Suppressor macrophage treated with lipopolysaccharide for 1 hour (primary cell): Measurements from ENCODE around the gene VEZT.
A peak's percentile ranks its signal among the peaks of the same experiment; 100 is the strongest.

Source experiments
- DNase-seq, 3 donors: peaks; one replicate each; pipeline ENCODE4 v3.0.0-alpha.2; 2020 to 2022

Gene VEZT

DNA sequence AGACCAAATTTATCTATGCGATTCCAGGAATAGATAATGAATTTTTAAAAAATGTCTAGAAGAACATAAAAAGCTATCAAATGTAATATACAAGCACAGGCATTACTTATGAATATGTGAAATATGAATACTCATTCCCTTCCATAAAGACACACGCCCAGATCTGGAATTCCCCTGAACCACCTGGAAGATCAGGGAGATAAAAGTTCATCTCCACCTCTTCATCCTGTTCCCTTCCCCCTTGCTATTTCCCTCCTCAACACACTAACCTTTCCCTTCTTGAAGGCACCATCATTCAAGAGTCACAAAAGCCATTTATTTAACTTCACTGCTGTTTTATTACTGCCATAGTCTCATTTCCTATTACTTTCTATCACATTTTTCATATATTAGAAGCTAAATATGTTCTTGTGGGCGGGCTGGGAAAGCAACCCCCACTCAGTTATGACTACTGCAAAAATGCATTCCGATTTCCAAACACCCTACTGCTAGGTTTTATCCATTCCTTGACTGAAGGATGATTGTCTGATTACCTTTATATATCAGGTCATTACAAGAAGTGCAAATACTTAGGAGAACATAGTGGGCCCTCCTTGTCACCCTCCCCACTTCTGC, 16.4 kb upstream of the VEZT start:
- no peak for DNase-seq

DNA sequence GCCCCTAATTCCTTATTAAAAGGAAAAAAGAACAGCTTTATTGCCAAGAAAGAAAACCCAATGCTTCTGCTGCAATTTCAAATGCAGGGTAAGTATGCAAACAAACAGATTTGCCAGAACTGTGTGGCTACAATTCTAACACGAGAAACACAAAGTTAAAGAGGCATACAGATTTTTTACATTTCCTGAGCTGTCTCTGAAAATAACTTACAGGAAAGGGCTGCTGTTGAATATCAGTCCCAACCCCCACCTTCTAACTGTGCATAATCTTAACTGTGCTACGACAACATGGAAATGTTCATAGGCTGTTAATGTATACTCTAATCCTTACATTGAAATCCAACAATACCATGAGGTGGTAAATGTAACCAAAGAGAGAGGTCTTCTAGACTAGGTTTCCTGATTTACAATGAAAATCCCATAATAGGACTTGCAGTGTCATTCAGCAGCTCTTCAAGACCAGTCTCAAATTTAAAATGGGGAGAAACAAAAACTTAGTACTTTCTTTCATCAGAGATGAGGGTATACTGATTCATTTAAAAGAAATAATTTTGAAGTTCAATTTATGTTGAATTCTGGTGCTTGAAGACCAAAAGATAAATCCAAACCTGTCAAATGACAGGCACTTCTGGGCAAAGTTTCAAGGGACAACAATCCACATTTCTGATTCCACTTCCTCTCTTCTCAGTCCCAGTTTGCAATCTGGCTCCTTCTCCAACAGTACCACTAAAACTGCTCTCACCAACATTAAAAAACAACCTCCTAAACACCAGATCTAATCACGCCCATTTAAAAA, 14.7 kb upstream of the VEZT start:
- no peak for DNase-seq

GRCh38 chr12:95203487-95204030, 14.0 kb upstream of the VEZT start:
- peak; percentile 18 to 55 (median 35) for DNase-seq

GRCh38 chr12:95204141-95204866, 13.3 kb upstream of the VEZT start:
- DNase-seq, result peak; percentile 74 to 83 (median 80)

DNA sequence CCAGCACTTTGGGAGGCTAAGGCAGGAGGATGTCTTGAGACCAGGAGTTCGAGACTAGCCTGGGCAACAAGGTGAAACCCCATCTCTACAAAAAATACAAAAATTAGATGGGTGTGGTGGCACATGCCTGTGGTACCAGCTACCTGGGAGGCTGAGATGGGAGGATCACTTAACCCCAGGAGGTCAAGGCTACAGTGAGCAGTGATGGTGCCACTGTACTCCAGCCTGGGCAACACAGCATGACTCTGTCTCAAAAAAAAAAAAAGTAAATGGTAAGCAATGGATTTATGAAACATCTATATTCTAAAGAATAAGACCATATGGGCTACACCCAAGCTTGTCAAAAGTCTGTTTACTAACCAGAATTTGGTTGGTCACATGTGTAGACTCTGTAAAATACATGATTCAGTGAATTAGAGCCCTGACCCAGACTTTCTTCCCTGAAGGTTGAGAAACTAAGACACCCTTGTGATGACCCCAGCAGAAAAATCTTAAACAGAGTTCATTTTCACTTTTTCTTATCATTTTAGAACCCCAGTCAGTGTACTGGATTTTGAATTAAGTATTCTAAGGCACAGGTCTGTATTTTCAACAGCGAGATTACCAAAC, 12.5 kb upstream of the VEZT start:
- peak in 2 of 3 donors; percentile 13 to 36 for DNase-seq

DNA sequence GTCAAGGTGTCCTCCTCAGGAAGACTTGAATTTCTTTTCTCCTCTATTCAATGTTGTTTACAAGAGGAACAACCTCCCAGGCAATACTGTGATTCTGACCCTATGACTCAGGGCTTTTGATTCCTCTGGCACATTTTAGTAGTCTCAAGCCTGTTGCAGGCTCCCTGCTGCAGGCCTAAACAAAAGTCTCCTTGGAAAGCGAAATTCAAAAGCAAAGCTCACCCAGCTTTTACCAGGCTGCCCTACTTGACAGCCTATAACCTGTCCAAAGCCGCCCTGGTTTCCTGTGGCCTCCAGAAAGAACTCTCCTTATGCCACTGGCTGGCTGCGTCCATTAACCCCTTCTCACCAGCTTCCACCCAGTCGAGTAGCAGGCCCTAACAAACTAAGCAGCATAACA, 11.9 kb upstream of the VEZT start:
- peak; percentile 63 to 82 (median 75) for DNase-seq

DNA sequence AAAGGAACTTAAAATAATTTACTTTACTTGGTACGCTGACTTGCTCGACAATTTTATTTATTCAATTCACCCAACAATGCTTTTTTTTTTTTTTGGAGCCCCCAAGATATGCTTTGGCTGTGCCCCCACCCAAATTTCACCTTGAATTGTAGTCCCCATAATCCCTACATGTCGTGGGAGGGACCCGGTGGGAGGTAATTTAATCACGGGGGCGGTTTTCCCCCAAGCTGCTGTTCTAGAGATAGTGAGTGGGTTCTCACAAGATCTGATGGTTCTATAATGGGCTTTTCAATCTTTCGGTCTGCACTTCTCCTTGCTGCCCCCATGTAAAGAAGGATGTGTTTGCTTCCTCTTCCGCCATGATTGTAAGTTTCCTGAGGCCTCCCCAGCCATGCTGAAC, 10.7 kb upstream of the VEZT start:
- DNase-seq, result no peak

- no peak for DNase-seq
Observed at GRCh38 chr12:95207407-95207806, 10.2 kb upstream of the VEZT start.

- no peak for DNase-seq
Observed at GRCh38 chr12:95208678-95209077, 8.9 kb upstream of the VEZT start.

- peak; percentile 61 to 92 (median 92) for DNase-seq
Observed at GRCh38 chr12:95212586-95212985, 5.0 kb upstream of the VEZT start.

DNA sequence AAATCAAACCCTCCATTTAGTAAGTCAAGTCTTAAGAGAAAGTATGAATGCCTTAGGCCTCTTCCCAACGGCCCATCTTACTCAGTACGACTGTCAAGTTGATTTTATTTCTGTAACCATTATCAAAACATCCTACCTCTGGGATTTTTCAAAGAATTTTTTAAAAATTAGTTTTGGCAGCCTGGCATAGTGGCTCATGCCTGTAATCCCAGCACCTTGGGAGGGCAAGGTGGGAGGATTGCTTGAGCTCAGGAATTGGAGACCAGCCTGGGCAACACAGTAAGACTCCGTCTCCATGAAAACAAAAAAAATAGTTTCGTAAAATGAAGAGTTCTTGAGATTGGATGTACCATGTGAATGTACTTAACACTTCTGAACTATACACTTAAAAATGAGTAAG, 4.5 kb upstream of the VEZT start:
- DNase-seq, result no peak

GRCh38 chr12:95213928-95214327, 3.7 kb upstream of the VEZT start:
- DNase-seq, result no peak

DNA sequence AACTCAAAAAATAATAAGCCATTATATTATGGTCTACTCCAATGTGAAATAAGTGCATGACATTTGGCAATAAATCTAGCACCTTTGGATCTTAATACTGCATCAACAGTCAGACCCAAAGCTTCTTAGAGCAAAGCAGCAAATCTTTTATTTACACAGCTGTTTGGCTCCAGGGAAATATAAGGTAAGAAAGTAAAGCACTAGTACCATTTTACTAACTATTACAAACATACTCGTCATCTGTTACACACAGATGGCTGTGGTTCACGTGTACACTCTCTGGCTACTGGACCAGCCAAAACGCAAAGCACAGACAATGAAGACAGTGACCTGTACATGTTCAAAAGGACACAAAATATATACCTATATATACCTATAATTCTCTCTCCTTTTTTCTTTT, 3.1 kb upstream of the VEZT start:
- no peak for DNase-seq

- peak; percentile 42 to 75 (median 74) for DNase-seq
Observed at GRCh38 chr12:95215949-95216348, 1.7 kb upstream of the VEZT start.

DNA sequence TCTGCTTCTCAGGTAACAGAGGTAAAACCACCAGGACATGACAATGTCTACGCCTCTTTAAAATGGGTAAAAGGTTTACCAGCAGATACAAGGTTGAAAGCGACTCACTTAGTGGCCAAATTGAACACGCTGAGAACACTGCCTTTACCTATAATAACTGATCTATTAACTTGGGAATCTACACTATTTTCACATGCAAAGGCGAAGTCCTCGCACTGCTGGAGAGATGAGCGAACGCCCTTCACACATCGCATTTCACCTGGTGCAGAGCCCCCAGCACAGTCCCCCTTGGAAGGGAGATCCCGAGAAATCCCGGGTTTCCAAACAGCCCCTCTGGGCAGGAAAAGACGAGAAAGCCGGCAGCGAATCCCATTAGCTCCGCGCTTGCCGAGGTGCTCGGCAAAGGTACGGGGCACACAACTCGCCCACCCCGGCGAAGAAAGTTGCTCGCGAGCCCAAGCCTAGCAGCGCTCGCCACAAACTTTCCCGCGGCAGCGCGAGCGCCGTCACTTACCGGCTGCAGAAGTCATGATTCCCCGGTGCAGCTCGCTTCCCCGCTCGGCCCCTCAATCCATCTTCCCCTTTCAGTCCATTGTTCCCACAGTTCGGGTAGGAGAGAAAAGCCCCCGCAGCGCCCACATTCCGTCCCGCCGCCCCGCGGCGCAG, 763 bp upstream of the VEZT start:
- no peak for DNase-seq

DNA sequence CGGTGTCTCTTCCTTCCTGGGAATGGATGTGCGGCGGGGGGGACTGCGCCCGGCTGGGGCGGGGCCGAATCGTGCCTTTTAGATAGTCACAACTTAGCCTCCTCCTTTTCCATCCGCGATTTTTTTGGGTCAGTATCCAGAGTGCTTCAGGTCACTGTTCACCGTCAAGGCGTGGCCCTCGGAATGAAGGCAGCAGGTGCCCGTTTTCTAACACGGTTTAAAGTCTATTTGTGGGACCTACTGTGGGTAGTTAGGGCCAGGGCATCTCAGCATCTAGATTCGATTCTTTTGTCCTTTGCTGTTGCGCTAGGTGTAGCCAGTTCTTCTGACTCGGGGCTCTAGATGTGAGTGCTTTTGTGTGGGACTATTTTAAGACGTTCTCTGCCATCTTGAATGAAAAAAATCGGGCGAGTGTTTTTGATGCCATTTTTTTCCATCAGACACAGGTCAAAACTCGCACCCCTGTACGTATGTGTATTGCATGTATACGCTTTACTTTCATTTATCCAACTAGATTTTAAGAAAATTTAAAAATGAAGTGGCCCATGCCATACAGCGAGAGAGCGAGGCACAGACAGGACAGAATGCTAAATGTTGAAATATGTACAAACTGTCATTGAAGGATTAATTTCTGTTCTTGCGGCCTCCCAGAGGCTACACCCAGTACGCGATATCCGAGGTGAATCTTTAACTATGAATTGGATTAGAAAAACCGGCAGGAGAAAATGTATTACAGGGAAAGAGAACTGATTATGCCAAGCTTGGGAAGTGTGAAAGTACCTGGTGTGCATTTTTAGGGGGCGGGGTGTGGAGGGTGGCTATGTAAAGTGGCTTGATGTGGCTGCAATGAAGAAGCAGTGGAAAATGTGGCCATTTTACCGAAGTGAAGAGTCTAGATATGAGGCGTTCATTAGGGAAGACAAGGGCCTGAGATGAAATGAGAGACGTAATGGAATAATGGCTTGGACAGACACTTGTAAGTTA, 835 bp downstream of the VEZT start:
- DNase-seq, result peak; percentile 44 to 71 (median 55)

DNA sequence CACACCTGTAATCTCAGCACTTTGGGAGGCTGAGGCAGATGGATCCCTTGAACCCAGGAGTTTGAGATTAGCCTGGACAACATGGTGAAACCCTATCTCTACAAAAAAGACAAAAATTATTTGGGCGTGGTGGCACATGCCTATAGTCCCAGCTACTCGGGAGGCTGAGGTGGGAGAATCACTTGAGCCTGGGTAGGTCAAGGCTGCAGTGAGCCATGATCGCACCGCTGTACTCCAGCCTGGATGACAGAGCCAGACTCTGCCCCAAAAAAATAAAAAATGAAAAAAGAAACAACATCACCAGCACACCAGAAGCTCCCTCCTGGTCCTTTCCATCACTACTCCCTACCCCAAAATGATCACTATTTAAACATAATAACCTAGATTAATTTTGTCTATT, 2.6 kb downstream of the VEZT start:
- DNase-seq, result no peak

DNA sequence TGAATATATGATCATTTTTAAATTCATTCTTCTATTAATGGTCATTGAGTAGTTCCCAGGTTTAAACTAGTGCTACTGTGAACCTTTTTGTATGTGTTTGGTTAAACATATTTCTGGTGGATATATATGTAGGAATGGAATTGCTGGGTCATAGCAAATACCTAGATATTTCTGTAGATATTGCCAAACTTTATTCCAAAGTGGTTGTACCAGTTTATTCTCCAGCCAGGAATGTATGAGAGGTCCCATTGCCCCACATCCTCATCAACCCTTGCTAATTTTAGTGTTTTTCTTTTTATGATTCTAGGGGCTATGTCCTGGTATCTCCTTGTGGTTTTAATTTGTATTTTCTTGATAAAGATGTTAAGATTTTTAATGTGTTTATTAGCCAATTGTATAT, 3.1 kb downstream of the VEZT start:
- no peak for DNase-seq

DNA sequence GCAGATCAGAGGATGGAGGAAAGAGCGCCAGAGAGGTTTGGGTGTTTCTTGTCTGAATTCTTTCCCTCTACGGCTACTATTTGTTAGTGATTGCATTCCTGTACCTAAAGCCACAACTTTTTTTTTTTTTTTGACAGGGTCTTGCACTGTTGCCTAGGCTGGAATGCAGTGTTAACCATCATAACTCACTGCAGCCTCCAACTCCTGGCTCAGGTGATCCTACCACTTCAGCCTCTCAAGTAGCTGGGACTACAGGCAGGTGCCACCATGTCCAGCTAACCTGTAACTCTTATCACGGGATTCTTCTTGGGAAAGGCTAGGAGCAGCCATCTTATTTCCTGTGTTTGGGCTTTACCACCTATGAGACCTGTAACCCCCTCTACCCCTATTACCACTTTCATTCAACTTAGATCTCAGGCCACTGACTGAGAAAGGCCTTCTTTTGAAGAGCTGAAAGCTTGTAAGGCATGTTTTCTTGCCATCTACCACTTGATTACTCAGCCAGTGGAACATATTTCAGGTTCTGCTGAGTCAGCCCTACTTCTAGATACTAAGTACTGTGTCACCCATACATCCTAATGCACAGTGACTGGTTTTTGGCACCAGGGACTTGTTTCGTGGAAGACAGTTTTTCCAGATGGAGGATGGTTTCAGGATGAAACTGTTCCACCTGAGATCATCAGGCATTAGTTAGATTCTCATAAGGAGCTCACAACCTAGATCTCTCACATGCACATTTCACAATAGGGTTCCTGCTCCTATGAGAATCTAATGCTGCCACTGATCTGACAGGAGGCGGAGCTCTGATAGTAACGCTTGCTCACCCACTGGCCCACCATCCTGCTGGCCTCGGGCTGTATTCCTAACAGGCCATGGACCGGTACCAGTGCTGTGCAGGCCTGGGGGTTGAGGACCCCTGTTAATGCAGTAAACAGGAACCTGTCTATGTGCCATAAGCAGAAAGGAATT, 6.9 kb downstream of the VEZT start:
- DNase-seq, result no peak

DNA sequence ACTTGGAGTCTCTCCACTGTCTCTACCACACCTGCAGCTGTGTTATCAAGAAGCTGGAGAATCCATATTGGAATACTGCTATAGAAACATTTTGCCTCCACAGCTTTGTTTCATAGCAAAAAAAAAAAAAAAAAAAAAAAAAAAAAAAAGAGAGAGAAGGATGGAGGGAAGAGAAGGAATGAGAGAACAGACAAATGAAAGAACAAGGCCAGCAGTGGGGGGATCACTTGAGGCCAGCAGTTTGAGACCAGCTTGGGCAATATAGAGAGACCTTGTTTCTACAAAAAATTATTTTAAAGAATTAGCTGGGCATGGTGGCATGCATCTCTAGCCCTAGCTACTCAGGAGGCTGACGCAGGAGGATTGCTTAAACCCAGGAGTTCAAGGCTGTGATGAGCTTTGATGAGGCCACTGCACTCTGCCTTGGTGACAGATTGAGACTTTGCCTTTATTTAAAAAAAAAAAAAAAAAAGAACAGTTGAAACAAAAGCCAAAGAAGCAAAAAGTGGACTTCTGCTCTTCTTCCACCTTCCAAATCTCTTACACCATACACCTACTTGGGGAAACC, 8.1 kb downstream of the VEZT start:
- no peak for DNase-seq
